HepG2 (cell line): Measurements from ENCODE around the gene SH3GL1. TPM values are rescaled to one million over a fixed set of nuclear protein-coding genes. Genes with fewer than 3 reads are reported as not detected.
A peak's percentile ranks its signal among the peaks of the same experiment; 100 is the strongest.

Source experiments
- ATAC-seq: fragments of 200-7000 bp; cut with Tn5 transposase; 3 replicates; pipeline ENCODE4 v1.9.1; 2020; ENCODE audit warnings: mild to moderate bottlenecking, moderate library complexity
- BruUV-seq: library from RNA; stranded (reverse); fragments of 400-500 nt; replicated peaks from 2 replicates; lab custom pipeline; 2021; lab: Mats Ljungman, UMichigan
- CTCF ChIA-PET: fragments of 300-600 bp; formaldehyde crosslinking; extraction: SDS; loops from one replicate; lab custom pipeline; 2021; ENCODE audit warnings: low total read pairs, inconsistent platforms, low intra/inter-chr PET ratio; lab: Yijun Ruan, JAX
- POLR2A ChIA-PET: fragments of 350-600 bp; sonication (Branson Sonifier 250); formaldehyde crosslinking; loops from one replicate; lab custom pipeline; 2020; ENCODE audit warnings: antibody characterized with exemption, inconsistent platforms; lab: Yijun Ruan, JAX
- DNase-seq: peaks from one replicate; pipeline ENCODE4 v3.0.0-alpha.2; 2015; ENCODE audit warnings: low spot score
- FAIRE-seq: peaks from 3 replicates; lab custom pipeline; 2011; peaks lifted over from hg19 to GRCh38; lab: Jason Lieb, UNC
- H2AFZ ChIP-seq: one replicate; pipeline ENCODE4 v1.6.1; 2011; ENCODE audit warnings: low read length, inconsistent platforms
- H3K27ac ChIP-seq: fragments of 300-600 bp; 3 replicates; pipeline ENCODE4 v1.8.0; 2011; ENCODE audit warnings: mixed run types, mild to moderate bottlenecking, mixed read lengths, low read length, inconsistent platforms; ENCODE audit not compliant: insufficient read depth; ENCODE audit errors: extremely low read length
- H3K27me3 ChIP-seq, 2 experiments: fragments of 200-600 bp in 1 of 2; 2 replicates in 1 of 2; 3 replicates in 1 of 2; pipeline versions ENCODE4 v1.6.0 to v1.8.0; 2011; ENCODE audit warnings: low read length in 2 of 2, mild to moderate bottlenecking in 2 of 2, moderate library complexity in 2 of 2, inconsistent platforms in 1 of 2; ENCODE audit not compliant: insufficient read depth in 2 of 2, control insufficient read depth in 1 of 2
- H3K36me3 ChIP-seq, 2 experiments: fragments of 200-600 bp in 1 of 2; replicated peaks in 1 of 2; 2 replicates in 1 of 2; 3 replicates in 1 of 2; pipeline versions ENCODE4 v1.5.1 to v1.8.0; 2011; ENCODE audit warnings: low read length in 2 of 2, inconsistent platforms in 1 of 2; ENCODE audit not compliant: insufficient read depth in 2 of 2, control insufficient read depth in 1 of 2
- H3K4me1 ChIP-seq: 2 replicates; pipeline ENCODE4 v1.5.1; 2012; ENCODE audit warnings: low read length, inconsistent platforms; ENCODE audit not compliant: insufficient read depth
- H3K4me2 ChIP-seq: 2 replicates; pipeline ENCODE4 v1.6.0; 2011; ENCODE audit warnings: low read depth, low read length, inconsistent platforms
- H3K4me3 ChIP-seq, 3 experiments: fragments of 200-600 bp in 1 of 3; sonication (generic), shearing (Covaris generic) in 1 of 3; replicated peaks in 1 of 3; 2 replicates each; pipeline ENCODE4 v1.5.1; 2011 to 2016; ENCODE audit warnings: low read length in 3 of 3, inconsistent platforms in 2 of 3, low read depth in 2 of 3, mild to moderate bottlenecking in 2 of 3, control low read depth in 1 of 3, mixed read lengths in 1 of 3; ENCODE audit not compliant: insufficient read depth in 1 of 3
- H3K79me2 ChIP-seq: one replicate; pipeline ENCODE4 v1.6.1; 2011; ENCODE audit warnings: low read length, inconsistent platforms; ENCODE audit not compliant: insufficient read depth
- H3K9ac ChIP-seq: 2 replicates; pipeline ENCODE4 v1.6.0; 2011; ENCODE audit warnings: mild to moderate bottlenecking, low read depth, low read length, inconsistent platforms; ENCODE audit not compliant: insufficient read depth
- H3K9me3 ChIP-seq: 2 replicates; pipeline ENCODE4 v1.5.1; 2012; ENCODE audit warnings: mild to moderate bottlenecking, low read length
- H4K20me1 ChIP-seq: 2 replicates; pipeline ENCODE4 v1.6.0; 2011; ENCODE audit warnings: inconsistent platforms, mild to moderate bottlenecking, low read length, moderate library complexity; ENCODE audit not compliant: insufficient read depth
- ZBTB38 ChIP-seq: sonication (generic); formaldehyde crosslinking; IDR thresholded peaks from 2 replicates; pipeline ENCODE4 v1.5.1; 2020; ENCODE audit warnings: mild to moderate bottlenecking, missing genetic modification reagents
- WGBS: methylation state at CpG from one replicate; pipeline ENCODE4 v1.1.6; 2017; ENCODE audit warnings: low lambda C conversion rate; 5-methylcytosine and 5-hydroxymethylcytosine counted together
- in situ Hi-C: cut with HindIII; loops from 2 replicates; pipeline ENCODE4 v1.10.0; 2017; ENCODE audit warnings: low pct_unique_long_range_greater_than_20kb; ENCODE audit not compliant: extremely low pct_ligation_motif_present
- intact Hi-C: fragments of 100-400 bp; cut with micrococcal nuclease; formaldehyde crosslinking; loops from one replicate; pipeline ENCODE4 v1.10.0; 2022; ENCODE audit not compliant: unreplicated experiment
- polyA plus RNA-seq, 8 experiments: library from polyadenylated mRNA; depleted of rRNA in 3 of 8; stranded (reverse) in 7 of 8; unstranded in 1 of 8; fragments of >200 nt; fragmentation: Illumina TruSeq in 4 of 8; extraction: Trizol in 4 of 8; gene quantifications; 2 replicates each; pipeline versions ENCODE4 v1.2.1 to v1.2.3, GENCODE V29; 2011 to 2016; ENCODE audit warnings: low read depth in 4 of 8, missing spikeins in 1 of 8, mixed read lengths in 1 of 8; ENCODE audit not compliant: insufficient read depth in 1 of 8
- total RNA-seq, 5 experiments: library from RNA; depleted of rRNA; stranded (reverse); fragments of >200 nt; fragmentation: Illumina TruSeq; extraction: Trizol; gene quantifications; 2 replicates each; pipeline ENCODE4 v1.2.3, GENCODE V29; 2016; ENCODE audit warnings: low read depth in 1 of 5
- TF ChIP-seq, protein P1 (sequence below), 2 experiments: sonication (generic) in 1 of 2; formaldehyde crosslinking in 1 of 2; IDR thresholded peaks; 2 replicates each; pipeline versions ENCODE4 v1.4.0 to v1.6.1; 2018 to 2020; ENCODE audit warnings: missing genetic modification reagents in 2 of 2, borderline replicate concordance in 1 of 2, low read depth in 1 of 2, mild to moderate bottlenecking in 1 of 2, missing biosample characterization in 1 of 2
- TF ChIP-seq, protein P2 (sequence below): fragments of 450-650 bp; IDR thresholded peaks from 2 replicates; pipeline ENCODE4 v1.6.1; 2017
- TF ChIP-seq, protein P3 (sequence below): sonication (generic); IDR thresholded peaks from 2 replicates; pipeline ENCODE4 v1.6.1; 2016; ENCODE audit warnings: low read depth, borderline replicate concordance

The SH3GL1 gene
- total and polyA plus RNA-seq, 2 of the 13 experiments (the other 11 are each of a cell fraction or from before 2014, with no cell fraction given): 33.0 to 45.1 TPM

DNA sequence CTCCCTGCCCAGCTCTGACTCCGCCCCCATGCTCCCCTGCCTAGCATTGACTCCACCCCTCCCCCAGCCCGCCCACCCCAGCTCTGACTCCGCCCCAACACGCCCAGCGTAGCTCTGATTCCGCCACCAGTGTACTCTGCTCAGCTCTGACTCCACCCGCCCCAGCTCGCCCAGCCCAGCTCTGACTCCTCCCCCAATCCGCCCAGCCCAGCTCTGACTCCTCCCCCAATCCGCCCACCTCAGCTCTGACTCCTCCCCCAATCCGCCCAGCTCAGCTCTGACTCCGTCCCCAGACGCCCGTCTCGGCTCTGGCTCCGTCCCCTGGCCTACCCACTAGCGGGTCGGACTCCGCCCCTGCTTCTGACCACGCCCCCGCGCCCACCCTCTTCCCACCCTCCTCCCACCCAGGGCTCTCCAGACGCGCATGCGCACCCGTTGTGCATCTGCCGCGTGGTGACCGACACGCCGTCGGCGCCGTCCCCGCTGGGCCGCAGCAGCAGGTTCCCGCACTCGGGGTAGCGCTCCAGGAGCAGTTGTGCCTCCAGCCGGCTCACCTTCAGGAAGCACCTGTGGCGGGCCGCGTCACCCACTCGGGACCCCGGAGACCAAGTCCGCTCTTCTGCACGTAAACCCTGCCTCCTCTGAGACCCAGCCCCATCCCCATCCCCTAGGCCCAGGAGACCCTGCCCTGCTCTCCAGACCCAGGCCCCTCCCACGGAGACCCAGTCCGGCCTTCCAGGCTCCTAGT, 71.9 kb downstream of the SH3GL1 start (continued):
- TF ChIP-seq, protein P1, sequence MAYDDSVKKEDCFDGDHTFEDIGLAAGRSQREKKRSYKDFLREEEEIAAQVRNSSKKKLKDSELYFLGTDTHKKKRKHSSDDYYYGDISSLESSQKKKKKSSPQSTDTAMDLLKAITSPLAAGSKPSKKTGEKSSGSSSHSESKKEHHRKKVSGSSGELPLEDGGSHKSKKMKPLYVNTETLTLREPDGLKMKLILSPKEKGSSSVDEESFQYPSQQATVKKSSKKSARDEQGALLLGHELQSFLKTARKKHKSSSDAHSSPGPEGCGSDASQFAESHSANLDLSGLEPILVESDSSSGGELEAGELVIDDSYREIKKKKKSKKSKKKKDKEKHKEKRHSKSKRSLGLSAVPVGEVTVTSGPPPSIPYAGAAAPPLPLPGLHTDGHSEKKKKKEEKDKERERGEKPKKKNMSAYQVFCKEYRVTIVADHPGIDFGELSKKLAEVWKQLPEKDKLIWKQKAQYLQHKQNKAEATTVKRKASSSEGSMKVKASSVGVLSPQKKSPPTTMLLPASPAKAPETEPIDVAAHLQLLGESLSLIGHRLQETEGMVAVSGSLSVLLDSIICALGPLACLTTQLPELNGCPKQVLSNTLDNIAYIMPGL (CRISPR knock-in tag; IDR thresholded peaks at IDR 0.05; ENCODE audit: borderline replicate concordance in 1 of 2, low read depth in 1 of 2): no peak
- TF ChIP-seq ZBTB38 (CRISPR knock-in tag): peak; percentile 51; the same call in 1 of the 2 replicates

DNA sequence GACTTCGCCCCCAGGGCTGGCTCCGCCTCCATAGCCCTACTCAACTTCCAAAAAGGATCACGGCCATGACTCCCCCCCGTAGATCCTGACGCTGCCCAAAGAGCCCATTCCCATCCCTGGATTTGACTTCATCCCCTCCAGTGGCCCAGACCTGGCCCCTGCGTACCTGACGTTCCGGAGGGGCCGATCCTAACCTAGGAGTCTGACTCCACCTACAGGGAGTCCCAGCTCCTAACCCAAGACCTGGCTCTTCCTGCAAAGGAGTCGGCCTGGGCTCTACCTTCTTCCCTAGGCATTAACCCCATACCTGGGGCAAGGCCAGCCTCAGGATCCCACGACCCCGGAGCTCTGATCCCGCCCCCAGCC, 72.5 kb downstream of the SH3GL1 start:
- intact Hi-C loops: no loop called here
- peak; percentile 14; the same call in 1 of the 3 replicates for ATAC-seq

More for the DNA sequence above, 72.5 kb downstream of the SH3GL1 start:
- Histone ChIP-seq H3K27me3 (no peaks in the 10 kb centered on the region), H2AFZ (no peak overlapping the region), H3K4me3 (no peak overlapping the region), H3K36me3 (peaks cover 0 to 3% of the 10 kb centered on the region in 2 experiments; a peak in 1 of 5 replicates), H3K79me2 (no peaks in the 10 kb centered on the region), H3K4me1 (no peaks in the 10 kb centered on the region), H4K20me1 (no peaks in the 10 kb centered on the region), H3K27ac (no peak overlapping the region), H3K4me2 (no peak overlapping the region), H3K9me3 (no peaks in the 10 kb centered on the region), H3K9ac (no peak overlapping the region)
- DNase-seq (no peak), FAIRE-seq (no peak)
- POLR2A ChIA-PET: interaction anchor here (0.8 to 1.1 kb wide), 3 partner anchors 11 to 17 kb away, joined by 3 to 5 read pairs (median 4); partner anchors contain the start of gene STAP2
- no TSS peak for BruUV-seq
- WGBS: 90% methylated on average over 13 of the region's 13 CpGs
- TF ChIP-seq, protein P2, sequence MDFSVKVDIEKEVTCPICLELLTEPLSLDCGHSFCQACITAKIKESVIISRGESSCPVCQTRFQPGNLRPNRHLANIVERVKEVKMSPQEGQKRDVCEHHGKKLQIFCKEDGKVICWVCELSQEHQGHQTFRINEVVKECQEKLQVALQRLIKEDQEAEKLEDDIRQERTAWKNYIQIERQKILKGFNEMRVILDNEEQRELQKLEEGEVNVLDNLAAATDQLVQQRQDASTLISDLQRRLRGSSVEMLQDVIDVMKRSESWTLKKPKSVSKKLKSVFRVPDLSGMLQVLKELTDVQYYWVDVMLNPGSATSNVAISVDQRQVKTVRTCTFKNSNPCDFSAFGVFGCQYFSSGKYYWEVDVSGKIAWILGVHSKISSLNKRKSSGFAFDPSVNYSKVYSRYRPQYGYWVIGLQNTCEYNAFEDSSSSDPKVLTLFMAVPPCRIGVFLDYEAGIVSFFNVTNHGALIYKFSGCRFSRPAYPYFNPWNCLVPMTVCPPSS: no peak
- TF ChIP-seq, protein P3, sequence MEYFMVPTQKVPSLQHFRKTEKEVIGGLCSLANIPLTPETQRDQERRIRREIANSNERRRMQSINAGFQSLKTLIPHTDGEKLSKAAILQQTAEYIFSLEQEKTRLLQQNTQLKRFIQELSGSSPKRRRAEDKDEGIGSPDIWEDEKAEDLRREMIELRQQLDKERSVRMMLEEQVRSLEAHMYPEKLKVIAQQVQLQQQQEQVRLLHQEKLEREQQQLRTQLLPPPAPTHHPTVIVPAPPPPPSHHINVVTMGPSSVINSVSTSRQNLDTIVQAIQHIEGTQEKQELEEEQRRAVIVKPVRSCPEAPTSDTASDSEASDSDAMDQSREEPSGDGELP: no peak
- in situ Hi-C loops: no loop called here
- CTCF ChIA-PET: no interaction called here
